ACC112 (cell line): ENCODE results near the gene LTC4S.
"Not testable (repeated sequence)": the region's sequence is repeated elsewhere in the genome, so short reads cannot be mapped to it uniquely, and the experiment has no call there.

Experiments
- H2AFZ ChIP-seq: fragments of 200-600 bp; sonication (generic); one replicate; pipeline ENCODE4 v1.6.0; 2017; ENCODE audit warnings: antibody characterized with exemption, low read length; ENCODE audit not compliant: unreplicated experiment
- H3K27ac ChIP-seq: fragments of 200-600 bp; sonication (generic); 2 replicates; pipeline ENCODE4 v1.5.1; 2014; ENCODE audit warnings: low read depth, mild to moderate bottlenecking, antibody characterized with exemption, low read length, moderate library complexity
- H3K27me3 ChIP-seq: fragments of 200-600 bp; sonication (generic); 2 replicates; pipeline ENCODE4 v1.6.1; 2014; ENCODE audit warnings: mild to moderate bottlenecking, antibody characterized with exemption, low read length, moderate library complexity, mixed read lengths; ENCODE audit not compliant: insufficient read depth
- H3K36me3 ChIP-seq: fragments of 200-600 bp; sonication (generic); 2 replicates; pipeline ENCODE4 v1.6.1; 2016; ENCODE audit warnings: mild to moderate bottlenecking, antibody characterized with exemption, low read length, moderate library complexity, mixed read lengths; ENCODE audit not compliant: insufficient read depth
- H3K4me1 ChIP-seq: fragments of 200-600 bp; sonication (generic); one replicate; pipeline ENCODE4 v1.6.1; 2016; ENCODE audit warnings: low read length, mixed read lengths; ENCODE audit not compliant: insufficient read depth, unreplicated experiment, control insufficient read depth
- H3K4me3 ChIP-seq: fragments of 200-600 bp; sonication (generic); 2 replicates; pipeline ENCODE4 v1.5.1; 2014; ENCODE audit warnings: mild to moderate bottlenecking, low read depth, low read length
- H3K79me2 ChIP-seq: fragments of 200-600 bp; sonication (generic); one replicate; pipeline ENCODE4 v1.6.0; 2016; ENCODE audit warnings: low read length; ENCODE audit not compliant: control insufficient read depth, unreplicated experiment, insufficient read depth

Gene LTC4S

DNA sequence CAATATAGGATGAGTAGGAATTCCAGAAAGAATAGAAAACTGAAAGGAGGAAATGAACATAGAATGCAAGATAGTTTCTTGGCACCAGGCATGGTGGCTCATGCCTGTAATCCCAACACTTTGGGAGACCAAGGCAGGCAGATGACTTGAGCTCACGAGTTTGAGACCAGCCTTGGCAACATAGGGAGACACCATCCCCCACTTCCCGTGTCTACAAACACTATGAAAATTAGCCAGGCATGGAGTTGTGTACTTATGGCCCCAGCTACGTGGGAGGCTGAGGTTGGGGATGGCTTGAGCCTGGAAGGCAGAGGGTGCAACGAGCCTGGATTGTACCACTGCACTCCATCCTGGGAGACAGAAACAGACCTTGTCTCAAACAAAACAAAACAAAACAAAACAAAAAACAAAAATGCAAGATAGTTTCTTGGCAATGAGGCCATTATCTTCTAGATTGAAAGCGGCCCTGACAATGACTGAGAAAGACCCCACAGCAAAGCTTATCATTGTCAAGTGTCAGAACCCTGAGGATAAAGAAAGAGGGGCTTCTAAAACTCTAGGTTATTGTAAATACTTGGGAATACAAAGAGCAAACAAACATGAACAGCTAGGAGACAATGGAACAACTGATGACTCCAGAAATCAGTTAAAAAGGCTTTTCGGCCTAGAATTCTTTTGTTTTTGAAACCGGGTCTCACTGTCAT, 36.1 kb downstream of the LTC4S start:
- Histone ChIP-seq H3K79me2 (peaks cover 24% of the 10 kb centered on the region), H3K4me3 (no peak overlapping the region), H3K27ac (peak overlapping the region; percentile 43; the same call in 1 of the 2 replicates), H3K27me3 (no peaks in the 10 kb centered on the region), H3K36me3 (peaks cover 68% of the 10 kb centered on the region), H3K4me1 (peaks cover 21% of the 10 kb centered on the region), H2AFZ (no peak overlapping the region)

DNA sequence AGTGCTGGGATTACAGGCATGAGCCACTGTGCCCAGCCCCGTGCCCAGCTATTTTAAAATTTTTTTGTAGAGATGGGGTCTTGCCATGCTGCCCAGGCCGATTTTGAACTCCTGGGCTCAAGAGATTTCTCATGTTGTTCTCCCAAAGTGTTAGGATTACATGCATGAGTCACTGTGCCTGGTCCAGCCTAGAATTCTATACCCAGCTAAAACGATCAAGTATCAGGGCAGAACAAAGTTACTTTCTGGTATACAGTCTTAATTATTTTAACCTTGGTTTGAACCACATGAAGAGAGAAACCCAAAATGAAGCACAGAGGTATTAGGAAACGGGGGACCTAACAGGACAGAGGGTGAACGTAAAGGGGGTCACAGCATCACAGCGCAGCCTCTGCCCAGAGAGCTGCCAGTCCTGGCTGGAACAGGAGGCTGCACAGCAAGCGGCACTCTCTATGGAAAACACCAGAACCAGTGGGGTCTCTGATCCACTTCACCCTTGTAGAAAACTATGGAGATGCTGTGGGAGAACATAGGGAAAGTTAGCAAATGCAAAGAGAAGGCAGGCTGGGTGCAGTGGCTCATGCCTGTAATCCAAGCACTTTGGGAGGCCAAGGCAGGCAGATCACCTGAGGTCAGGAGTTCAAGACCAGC, 37.2 kb downstream of the LTC4S start:
- H3K79me2 ChIP-seq: peaks cover 14% of the 10 kb centered on the region
- H3K27me3 ChIP-seq: no peaks in the 10 kb centered on the region
- peak overlapping the region; percentile 10; the same call in 1 of the 2 replicates for H3K27ac ChIP-seq
- no peak overlapping the region for H3K4me3 ChIP-seq
- H3K4me1 ChIP-seq: peaks cover 12% of the 10 kb centered on the region
- no peak overlapping the region for H2AFZ ChIP-seq
- H3K36me3 ChIP-seq: peaks cover 61% of the 10 kb centered on the region

DNA sequence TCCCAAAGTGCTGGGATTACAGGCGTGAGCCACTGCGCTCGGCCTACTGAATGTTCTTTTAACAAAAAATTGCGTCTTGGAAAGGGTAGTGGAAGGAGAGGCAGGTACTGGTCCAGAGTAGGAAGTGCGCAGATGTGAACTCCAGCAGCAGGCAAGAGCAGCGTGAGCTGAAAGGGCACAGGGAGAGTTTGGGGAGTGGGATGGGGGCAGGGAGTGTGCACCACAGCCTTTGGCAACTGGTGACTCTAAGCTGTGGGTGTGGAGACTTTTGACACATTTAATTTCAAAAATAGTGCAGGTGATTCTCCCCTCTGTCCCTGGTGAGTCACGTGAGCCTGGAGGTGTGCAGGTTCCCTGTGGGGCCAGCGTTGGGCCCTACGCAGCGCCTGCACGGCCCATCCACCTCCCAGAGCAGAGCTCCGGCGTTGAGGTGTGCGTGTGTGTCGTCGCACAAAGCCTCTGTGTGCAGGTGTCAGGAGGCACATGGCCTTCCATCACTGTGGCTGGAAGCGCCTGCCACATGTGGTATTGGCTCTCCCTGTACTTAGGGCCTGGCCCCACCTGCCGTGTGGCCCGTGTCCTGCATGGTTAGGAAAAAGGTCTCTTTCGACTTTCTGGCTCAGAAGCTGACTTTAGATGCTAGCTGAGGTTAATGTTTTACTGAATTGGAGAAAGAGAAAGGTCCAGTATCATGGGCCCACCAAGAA, 38.4 kb downstream of the LTC4S start:
- H3K27me3 ChIP-seq: no peaks in the 10 kb centered on the region
- no peak overlapping the region for H3K4me3 ChIP-seq
- H3K4me1 ChIP-seq: peaks cover 9% of the 10 kb centered on the region
- peaks cover 14% of the 10 kb centered on the region for H3K79me2 ChIP-seq
- H3K27ac ChIP-seq: no peak overlapping the region
- H3K36me3 ChIP-seq: peaks cover 68% of the 10 kb centered on the region
- no peak overlapping the region for H2AFZ ChIP-seq

DNA sequence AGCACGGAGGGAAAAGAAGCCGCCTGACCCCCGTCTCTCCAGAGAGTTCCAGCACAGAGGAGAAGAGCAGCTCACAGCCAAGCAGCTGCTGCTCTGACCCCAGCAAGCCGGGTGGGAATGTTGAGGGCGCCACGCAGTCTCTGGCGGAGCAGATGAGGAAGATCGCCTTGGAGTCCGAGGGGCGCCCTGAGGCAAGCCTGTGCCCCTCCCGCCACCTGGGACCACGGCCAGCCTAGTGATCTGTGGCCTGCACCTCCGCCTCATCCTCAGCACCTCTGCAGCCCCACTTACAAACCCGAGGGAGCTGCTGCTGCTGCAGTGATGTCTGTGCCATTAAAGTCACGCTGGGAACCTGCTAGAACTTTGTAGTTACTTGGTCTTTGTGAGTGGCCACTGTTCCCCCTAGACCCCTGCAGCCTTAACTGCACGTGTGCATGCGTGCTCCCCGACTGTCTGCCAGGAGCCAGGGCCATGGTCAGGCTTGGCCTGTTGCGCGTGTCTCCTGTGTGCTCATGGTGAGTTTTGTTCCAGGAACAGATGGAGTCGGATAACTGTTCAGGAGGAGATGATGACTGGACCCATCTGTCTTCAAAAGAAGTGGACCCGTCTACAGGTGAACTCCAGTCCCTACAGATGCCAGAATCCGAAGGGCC, 39.4 kb downstream of the LTC4S start:
- no peak overlapping the region for H2AFZ ChIP-seq
- H3K36me3 ChIP-seq: peaks cover 68% of the 10 kb centered on the region

DNA sequence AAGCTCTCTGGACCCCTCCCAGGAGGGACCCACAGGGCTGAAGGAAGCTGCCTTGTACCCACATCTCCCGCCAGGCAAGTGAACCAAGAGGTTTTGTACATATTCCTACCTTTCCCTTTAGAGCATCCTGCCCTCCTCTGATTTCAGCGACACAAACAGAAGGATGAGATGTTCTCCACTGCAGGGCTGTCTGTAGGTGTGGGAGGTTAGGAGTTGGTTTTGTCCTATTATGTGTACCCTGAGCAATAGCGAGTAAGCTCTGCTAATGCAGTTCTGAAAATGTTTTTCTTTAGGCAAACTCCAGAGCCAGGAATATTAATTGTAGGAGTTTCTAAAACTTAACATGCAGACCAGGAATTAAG, 39.9 kb downstream of the LTC4S start:
- Histone ChIP-seq H2AFZ (no peak overlapping the region), H3K4me3 (no peak overlapping the region), H3K27me3 (no peaks in the 10 kb centered on the region), H3K36me3 (peaks cover 64% of the 10 kb centered on the region), H3K4me1 (peaks cover 5% of the 10 kb centered on the region), H3K27ac (no peak overlapping the region), H3K79me2 (peaks cover 9% of the 10 kb centered on the region)

More for the DNA sequence above, 39.4 kb downstream of the LTC4S start:
- H3K27ac ChIP-seq: no peak overlapping the region
- H3K79me2 ChIP-seq: peaks cover 10% of the 10 kb centered on the region
- no peak overlapping the region for H3K4me3 ChIP-seq
- H3K27me3 ChIP-seq: no peaks in the 10 kb centered on the region
- H3K4me1 ChIP-seq: peaks cover 6% of the 10 kb centered on the region

DNA sequence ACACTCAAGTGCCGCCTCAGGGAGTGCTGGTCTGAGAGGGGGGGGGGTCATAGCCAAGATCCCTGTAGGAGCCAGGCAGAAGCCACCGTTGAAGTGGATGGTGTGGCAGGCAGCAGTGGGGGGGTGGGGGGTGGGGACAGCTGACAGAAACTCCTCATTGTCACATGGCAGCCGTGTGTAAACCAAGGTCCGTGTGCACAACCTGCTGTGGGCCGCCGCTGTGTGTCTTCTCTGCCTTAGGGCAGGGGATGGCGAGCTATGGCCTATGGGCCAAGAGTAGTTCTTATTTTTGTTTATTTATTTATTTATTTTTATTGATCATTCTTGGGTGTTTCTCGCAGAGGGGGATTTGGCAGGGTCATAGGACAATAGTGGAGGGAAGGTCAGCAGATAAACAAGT, 40.3 kb downstream of the LTC4S start:
- Histone ChIP-seq H2AFZ (no peak overlapping the region), H3K4me3 (no peak overlapping the region), H3K27me3 (no peaks in the 10 kb centered on the region), H3K4me1 (peaks cover 3% of the 10 kb centered on the region), H3K79me2 (peaks cover 7% of the 10 kb centered on the region), H3K27ac (no peak overlapping the region), H3K36me3 (peaks cover 60% of the 10 kb centered on the region)

DNA sequence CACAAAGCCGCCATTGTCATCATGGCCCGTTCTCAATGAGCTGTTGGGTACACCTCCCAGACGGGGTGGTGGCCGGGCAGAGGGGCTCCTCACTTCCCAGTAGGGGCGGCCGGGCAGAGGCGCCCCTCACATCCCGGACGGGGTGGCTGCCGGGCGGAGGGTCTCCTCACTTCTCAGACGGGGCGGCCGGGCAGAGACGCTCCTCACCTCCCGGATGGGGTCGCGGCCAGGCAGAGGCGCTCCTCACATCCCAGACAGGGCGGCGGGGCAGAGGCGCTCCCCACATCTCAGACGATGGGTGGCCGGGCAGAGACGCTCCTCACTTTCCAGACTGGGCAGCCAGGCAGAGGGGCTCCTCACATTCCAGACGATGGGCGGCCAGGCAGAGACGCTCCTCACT, 41.1 kb downstream of the LTC4S start:
- not testable (repeated sequence) for H3K4me1 ChIP-seq, H3K27me3 ChIP-seq, H3K4me3 ChIP-seq, H3K27ac ChIP-seq, H2AFZ ChIP-seq, H3K79me2 ChIP-seq
- H3K36me3 ChIP-seq: peaks cover 52% of the 10 kb centered on the region

DNA sequence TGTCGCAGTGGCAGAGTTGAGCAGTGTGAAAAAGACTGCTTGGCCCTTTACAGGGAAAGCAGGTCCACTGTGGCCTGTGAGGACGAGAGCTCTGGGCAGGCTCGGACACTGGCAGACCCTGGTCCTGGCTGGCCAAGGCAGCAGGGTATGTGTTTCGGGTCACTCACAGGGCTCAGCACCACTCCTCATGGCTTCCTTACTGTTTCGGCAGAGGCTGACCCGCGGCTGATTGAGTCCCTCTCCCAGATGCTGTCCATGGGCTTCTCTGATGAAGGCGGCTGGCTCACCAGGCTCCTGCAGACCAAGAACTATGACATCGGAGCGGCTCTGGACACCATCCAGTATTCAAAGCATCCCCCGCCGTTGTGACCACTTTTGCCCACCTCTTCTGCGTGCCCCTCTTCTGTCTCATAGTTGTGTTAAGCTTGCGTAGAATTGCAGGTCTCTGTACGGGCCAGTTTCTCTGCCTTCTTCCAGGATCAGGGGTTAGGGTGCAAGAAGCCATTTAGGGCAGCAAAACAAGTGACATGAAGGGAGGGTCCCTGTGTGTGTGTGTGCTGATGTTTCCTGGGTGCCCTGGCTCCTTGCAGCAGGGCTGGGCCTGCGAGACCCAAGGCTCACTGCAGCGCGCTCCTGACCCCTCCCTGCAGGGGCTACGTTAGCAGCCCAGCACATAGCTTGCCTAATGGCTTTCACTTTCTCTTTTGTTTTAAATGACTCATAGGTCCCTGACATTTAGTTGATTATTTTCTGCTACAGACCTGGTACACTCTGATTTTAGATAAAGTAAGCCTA, 42.6 kb downstream of the LTC4S start:
- Histone ChIP-seq H3K27me3 (no peaks in the 10 kb centered on the region), H3K4me1 (peaks cover 3% of the 10 kb centered on the region), H2AFZ (no peak overlapping the region), H3K36me3 (peaks cover 38% of the 10 kb centered on the region), H3K4me3 (no peak overlapping the region), H3K27ac (peak overlapping the region; percentile 34), H3K79me2 (no peaks in the 10 kb centered on the region)

DNA sequence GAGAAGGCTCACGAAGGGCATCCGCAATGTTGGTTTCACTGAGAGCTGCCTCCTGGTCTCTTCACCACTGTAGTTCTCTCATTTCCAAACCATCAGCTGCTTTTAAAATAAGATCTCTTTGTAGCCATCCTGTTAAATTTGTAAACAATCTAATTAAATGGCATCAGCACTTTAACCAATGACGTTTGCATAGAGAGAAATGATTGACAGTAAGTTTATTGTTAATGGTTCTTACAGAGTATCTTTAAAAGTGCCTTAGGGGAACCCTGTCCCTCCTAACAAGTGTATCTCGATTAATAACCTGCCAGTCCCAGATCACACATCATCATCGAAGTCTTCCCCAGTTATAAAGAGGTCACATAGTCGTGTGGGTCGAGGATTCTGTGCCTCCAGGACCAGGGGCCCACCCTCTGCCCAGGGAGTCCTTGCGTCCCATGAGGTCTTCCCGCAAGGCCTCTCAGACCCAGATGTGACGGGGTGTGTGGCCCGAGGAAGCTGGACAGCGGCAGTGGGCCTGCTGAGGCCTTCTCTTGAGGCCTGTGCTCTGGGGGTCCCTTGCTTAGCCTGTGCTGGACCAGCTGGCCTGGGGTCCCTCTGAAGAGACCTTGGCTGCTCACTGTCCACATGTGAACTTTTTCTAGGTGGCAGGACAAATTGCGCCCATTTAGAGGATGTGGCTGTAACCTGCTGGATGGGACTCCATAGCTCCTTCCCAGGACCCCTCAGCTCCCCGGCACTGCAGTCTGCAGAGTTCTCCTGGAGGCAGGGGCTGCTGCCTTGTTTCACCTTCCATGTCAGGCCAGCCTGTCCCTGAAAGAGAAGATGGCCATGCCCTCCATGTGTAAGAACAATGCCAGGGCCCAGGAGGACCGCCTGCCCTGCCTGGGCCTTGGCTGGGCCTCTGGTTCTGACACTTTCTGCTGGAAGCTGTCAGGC, 43.6 kb downstream of the LTC4S start:
- no peaks in the 10 kb centered on the region for H3K27me3 ChIP-seq
- peaks cover 38% of the 10 kb centered on the region for H3K36me3 ChIP-seq
- peaks cover 3% of the 10 kb centered on the region for H3K4me1 ChIP-seq
- H3K27ac ChIP-seq: peak overlapping the region; percentile 34
- no peaks in the 10 kb centered on the region for H3K79me2 ChIP-seq
- H2AFZ ChIP-seq: no peak overlapping the region
- H3K4me3 ChIP-seq: no peak overlapping the region
